Lower leg skin (tissue), 3 donors: ENCODE measurements around the gene DEFB113.

Experiments used
- POLR2A ChIP-seq, 2 donors: fragments of 450-650 bp; IDR thresholded peaks; one replicate each; pipeline ENCODE4 v1.6.1; 2016 to 2017; ENCODE audit warnings: antibody characterized with exemption in 2 of 2, mild to moderate bottlenecking in 1 of 2, moderate library complexity in 1 of 2
- TF ChIP-seq, protein P1 (sequence below), 3 donors: fragments of 450-650 bp; IDR thresholded peaks; one replicate each; pipeline ENCODE4 v1.5.1; 2016; ENCODE audit warnings: antibody characterized with exemption in 3 of 3, mild to moderate bottlenecking in 3 of 3, moderate library complexity in 2 of 3

- TF ChIP-seq, protein P1, sequence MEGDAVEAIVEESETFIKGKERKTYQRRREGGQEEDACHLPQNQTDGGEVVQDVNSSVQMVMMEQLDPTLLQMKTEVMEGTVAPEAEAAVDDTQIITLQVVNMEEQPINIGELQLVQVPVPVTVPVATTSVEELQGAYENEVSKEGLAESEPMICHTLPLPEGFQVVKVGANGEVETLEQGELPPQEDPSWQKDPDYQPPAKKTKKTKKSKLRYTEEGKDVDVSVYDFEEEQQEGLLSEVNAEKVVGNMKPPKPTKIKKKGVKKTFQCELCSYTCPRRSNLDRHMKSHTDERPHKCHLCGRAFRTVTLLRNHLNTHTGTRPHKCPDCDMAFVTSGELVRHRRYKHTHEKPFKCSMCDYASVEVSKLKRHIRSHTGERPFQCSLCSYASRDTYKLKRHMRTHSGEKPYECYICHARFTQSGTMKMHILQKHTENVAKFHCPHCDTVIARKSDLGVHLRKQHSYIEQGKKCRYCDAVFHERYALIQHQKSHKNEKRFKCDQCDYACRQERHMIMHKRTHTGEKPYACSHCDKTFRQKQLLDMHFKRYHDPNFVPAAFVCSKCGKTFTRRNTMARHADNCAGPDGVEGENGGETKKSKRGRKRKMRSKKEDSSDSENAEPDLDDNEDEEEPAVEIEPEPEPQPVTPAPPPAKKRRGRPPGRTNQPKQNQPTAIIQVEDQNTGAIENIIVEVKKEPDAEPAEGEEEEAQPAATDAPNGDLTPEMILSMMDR (IDR thresholded peaks at IDR 0.05), result no peak
- no peak for TF ChIP-seq POLR2A (IDR thresholded peaks at IDR 0.05)
Measured at GRCh38 chr6:49969605-49970004, at the start of gene DEFB113.
